Naive thymus-derived CD8-positive, alpha-beta T cell (primary cell): ENCODE data around the gene ATPAF2. TPM values are rescaled to one million over a fixed set of nuclear protein-coding genes. Genes with fewer than 3 reads are reported as not detected.

Experiments used
- ATAC-seq, 2 donors: fragments of 150-1000 bp; cut with Tn5 transposase in 1 of 2; sonication (Bioruptor Pico), chemical (Tn5 transposase) in 1 of 2; 1 replicate in 1 of 2; 2 replicates in 1 of 2; pipeline ENCODE4 v1.10.0; 2021; ENCODE audit warnings: mild to moderate bottlenecking in 2 of 2, moderate library complexity in 2 of 2
- POLR2A ChIA-PET: fragments of 350-600 bp; sonication (Branson Sonifier 250); formaldehyde crosslinking; loops from one replicate; lab custom pipeline; 2021; ENCODE audit warnings: antibody characterized with exemption; lab: Charles Lee
- DNase-seq, 10 donors: peaks; one replicate each; pipeline versions ENCODE4 v3.0.0 to v3.0.0-alpha.2; 2020 to 2022
- H3K27ac Mint-ChIP-seq, 10 donors: one replicate each; pipeline ENCODE4 v1.8.0; 2020 to 2022; ENCODE audit warnings: mild to moderate bottlenecking in 10 of 10, mixed read lengths in 10 of 10, moderate library complexity in 4 of 10, inconsistent platforms in 1 of 10
- H3K27me3 Mint-ChIP-seq, 5 donors: one replicate each; pipeline ENCODE4 v1.8.0; 2021 to 2022; ENCODE audit warnings: mixed read lengths in 5 of 5
- H3K36me3 Mint-ChIP-seq, 3 donors: one replicate each; pipeline ENCODE4 v1.8.0; 2020 to 2022; ENCODE audit warnings: mixed read lengths in 3 of 3, mild to moderate bottlenecking in 2 of 3, inconsistent platforms in 1 of 3
- H3K4me1 Mint-ChIP-seq, 4 donors: one replicate each; pipeline ENCODE4 v1.8.0; 2021 to 2022; ENCODE audit warnings: mixed read lengths in 4 of 4
- H3K4me3 Mint-ChIP-seq, 10 donors: one replicate each; pipeline ENCODE4 v1.8.0; 2020 to 2022; ENCODE audit warnings: mild to moderate bottlenecking in 10 of 10, mixed read lengths in 10 of 10, moderate library complexity in 6 of 10, inconsistent platforms in 1 of 10
- H3K9me3 Mint-ChIP-seq, 9 donors: one replicate each; pipeline ENCODE4 v1.8.0; 2020 to 2022; ENCODE audit warnings: mixed read lengths in 9 of 9, mild to moderate bottlenecking in 3 of 9, inconsistent platforms in 1 of 9, moderate library complexity in 1 of 9
- polyA plus RNA-seq, 3 donors: library from polyadenylated mRNA; unstranded; fragments of 300-500 nt; fragmentation: Illumina TruSeq; gene quantifications; one replicate each; pipeline ENCODE4 v1.2.3, GENCODE V29; 2021
- total RNA-seq, 8 experiments: library from RNA in 2 of 8; stranded (reverse) in 2 of 8; gene quantifications; one replicate each; pipeline ENCODE4 v1.2.3 and lab custom pipeline; 2021 to 2026

ATPAF2 gene
- total and polyA plus RNA-seq, 5 experiments from 2014 or later = 15.3 to 28.7 (median 21.8) TPM

DNA sequence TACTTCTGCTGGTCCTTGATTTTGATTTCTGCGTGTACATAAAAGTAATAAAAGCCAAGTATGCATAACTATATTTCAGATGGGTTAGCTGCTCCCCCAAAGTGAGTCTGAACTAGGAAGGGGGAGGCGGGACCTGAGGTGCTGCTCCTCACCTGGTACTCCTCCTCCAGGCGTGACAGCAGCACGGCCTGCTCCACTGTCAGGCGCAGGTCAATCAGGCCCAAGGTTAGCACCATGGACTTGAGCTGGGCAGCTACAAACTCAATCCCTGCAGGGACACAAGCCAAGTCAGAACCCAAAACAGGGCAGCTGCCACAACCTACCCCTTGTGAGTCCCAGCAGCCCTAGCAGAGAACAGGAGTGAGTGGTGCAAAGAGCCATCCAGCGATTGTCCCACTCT is 18.0 kb downstream of the ATPAF2 start:
- Mint-ChIP-seq H3K4me1 (peaks cover 3 to 10% (median 6%) of the 10 kb centered on the region in 4 donors), H3K36me3 (peaks cover 0 to 36% (median 6%) of the 10 kb centered on the region in 3 donors), H3K4me3 (no peak overlapping the region), H3K27ac (no peak overlapping the region), H3K9me3 (no peaks in the 10 kb centered on the region), H3K27me3 (no peaks in the 10 kb centered on the region)
- ATAC-seq = no peak
- DNase-seq = no peak
- POLR2A ChIA-PET = interaction anchor here (1.7 kb wide), 1 partner anchor 13 kb away, joined by 3 read pairs; no protein-coding TSS in a partner anchor

DNA sequence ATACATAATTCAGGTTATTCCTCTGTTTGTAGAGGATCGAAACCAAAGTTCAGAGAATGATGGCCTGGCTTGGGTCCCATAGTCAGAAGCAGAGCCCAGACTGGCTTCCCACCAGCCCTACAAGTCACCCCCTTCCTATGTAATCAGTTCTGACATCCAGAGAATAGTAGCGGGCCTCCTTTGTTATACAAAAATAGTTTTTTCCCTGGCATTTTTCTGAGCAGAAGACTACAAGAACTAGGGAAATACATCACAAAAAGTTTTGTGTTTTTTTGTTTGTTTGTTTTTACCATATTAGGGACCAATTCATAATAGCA is 19.2 kb downstream of the ATPAF2 start:
- DNase-seq (no peak), ATAC-seq (no peak)
- H3K9me3 Mint-ChIP-seq = no peaks in the 10 kb centered on the region
- POLR2A ChIA-PET = no interaction called here
- no peaks in the 10 kb centered on the region for H3K27me3 Mint-ChIP-seq
- H3K27ac Mint-ChIP-seq = peak overlapping the region in 1 of 10 donors; percentile 43
- peaks cover 0 to 40% (median 9%) of the 10 kb centered on the region in 3 donors for H3K36me3 Mint-ChIP-seq
- no peak overlapping the region for H3K4me3 Mint-ChIP-seq
- H3K4me1 Mint-ChIP-seq = peaks cover 0 to under 1% (median 0%) of the 10 kb centered on the region in 4 donors

DNA sequence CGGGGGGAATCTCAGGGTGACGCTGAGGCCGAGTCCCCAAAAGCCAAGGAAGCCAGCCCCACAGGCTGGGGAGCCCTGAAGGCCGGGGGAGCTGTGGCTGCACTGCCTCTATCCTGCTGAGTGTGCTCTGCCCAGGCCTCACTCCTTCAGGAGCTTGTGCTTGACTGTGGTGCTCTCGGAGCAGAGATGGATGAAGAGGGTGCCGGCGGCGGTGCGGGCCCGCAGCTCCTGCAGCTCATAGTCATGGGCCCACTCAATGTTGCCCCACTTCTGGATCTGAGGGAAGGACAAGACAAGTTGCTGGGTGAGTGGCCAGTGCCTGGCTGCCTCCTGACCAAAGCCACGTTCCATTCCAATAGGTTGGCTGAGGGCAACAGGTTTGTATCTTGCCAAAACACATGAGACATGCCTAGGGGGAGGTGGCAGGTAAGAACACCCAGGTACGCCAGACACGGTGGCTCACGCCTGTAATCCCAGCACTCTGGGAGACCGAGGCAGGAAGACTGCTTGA is 20.5 kb downstream of the ATPAF2 start:
- Mint-ChIP-seq H3K27ac (no peak overlapping the region), H3K9me3 (no peaks in the 10 kb centered on the region), H3K27me3 (no peaks in the 10 kb centered on the region), H3K36me3 (peaks cover 0 to 43% (median 10%) of the 10 kb centered on the region in 3 donors), H3K4me1 (no peaks in the 10 kb centered on the region), H3K4me3 (no peak overlapping the region)
- POLR2A ChIA-PET = interaction anchor here (0.6 kb wide), 1 partner anchor 15 kb away, joined by 3 read pairs; no protein-coding TSS in a partner anchor
- no peak for DNase-seq
- ATAC-seq = no peak

DNA sequence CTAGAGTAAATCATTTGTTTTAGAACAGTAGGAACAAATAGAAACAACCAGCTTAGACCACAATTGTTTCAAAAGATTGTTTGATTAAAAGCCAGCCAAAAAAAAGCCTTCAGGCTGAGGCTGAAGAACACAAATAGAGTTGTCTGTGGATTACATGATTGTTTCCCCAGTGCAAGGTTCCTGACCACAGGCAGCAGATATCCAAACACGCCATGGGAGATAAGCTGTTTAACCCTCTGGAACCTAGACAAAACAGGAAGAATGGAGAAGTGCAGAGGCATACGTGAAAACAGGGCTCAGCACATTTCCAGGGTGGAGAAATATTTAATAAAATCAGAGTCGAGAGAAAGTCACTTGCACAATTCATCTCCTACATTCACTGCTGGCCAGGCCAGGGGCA is 21.0 kb downstream of the ATPAF2 start:
- H3K27ac Mint-ChIP-seq = peak overlapping the region in 1 of 10 donors; percentile 61

DNA sequence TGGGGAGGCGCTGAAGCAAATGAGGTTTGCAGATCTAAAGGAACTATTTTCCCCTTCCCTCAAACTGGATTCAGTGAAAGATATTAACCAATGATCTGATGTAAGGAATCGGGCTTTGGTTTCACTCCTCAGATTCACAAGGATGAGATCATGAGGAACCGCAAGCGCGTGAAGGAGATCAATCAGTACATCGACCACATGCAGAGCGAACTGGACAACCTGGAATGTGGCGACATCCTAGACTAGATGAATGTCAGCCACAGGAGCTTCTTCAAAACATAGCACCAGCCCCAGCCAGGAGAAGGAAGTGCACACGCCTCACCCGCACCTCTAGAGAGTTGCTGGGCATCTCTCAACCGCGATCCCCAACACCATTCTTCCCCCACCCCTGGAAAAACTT is 22.5 kb downstream of the ATPAF2 start:
- Mint-ChIP-seq H3K27me3 (no peaks in the 10 kb centered on the region), H3K36me3 (peaks cover 0 to 55% (median 17%) of the 10 kb centered on the region in 3 donors), H3K9me3 (no peaks in the 10 kb centered on the region), H3K4me1 (no peaks in the 10 kb centered on the region), H3K27ac (peak overlapping the region in 1 of 10 donors; percentile 9), H3K4me3 (no peak overlapping the region)
- POLR2A ChIA-PET = interaction anchor here (0.6 to 0.7 kb wide), 2 partner anchors 66 to 345 kb away, joined by 3 to 4 read pairs; no protein-coding TSS in a partner anchor
- ATAC-seq (no peak), DNase-seq (no peak)

More for the DNA sequence above, 21.0 kb downstream of the ATPAF2 start:
- Mint-ChIP-seq H3K27me3 (no peaks in the 10 kb centered on the region), H3K4me1 (no peaks in the 10 kb centered on the region), H3K9me3 (no peaks in the 10 kb centered on the region), H3K4me3 (no peak overlapping the region), H3K36me3 (peaks cover 0 to 48% (median 12%) of the 10 kb centered on the region in 3 donors)
- no peak for ATAC-seq
- POLR2A ChIA-PET = no interaction called here
- no peak for DNase-seq

DNA sequence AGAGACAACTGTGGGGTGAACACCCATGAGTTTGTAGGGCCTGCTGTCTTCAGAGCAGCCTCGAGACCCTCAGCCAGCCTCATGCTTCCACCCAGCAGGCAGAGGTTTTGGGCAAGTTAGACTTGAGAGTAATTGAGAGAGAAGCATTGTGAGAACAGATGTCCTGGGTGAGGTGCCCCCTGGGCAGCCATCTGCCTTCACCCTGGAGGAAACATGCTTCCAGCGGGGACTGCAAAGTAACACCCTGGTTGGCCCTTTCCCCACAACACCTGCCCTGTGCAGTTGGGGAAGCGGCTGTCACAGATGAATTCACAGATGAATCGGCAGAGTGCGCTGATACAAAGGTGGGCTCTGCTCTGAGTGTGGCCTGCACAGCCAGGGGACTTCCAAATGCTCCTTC is 23.4 kb downstream of the ATPAF2 start:
- H3K4me3 Mint-ChIP-seq = no peak overlapping the region
- ATAC-seq = no peak
- H3K27ac Mint-ChIP-seq = no peak overlapping the region
- no peaks in the 10 kb centered on the region for H3K27me3 Mint-ChIP-seq
- no peaks in the 10 kb centered on the region for H3K4me1 Mint-ChIP-seq
- POLR2A ChIA-PET = no interaction called here
- DNase-seq = no peak
- H3K36me3 Mint-ChIP-seq = peaks cover 0 to 57% (median 17%) of the 10 kb centered on the region in 3 donors
- no peaks in the 10 kb centered on the region for H3K9me3 Mint-ChIP-seq

DNA sequence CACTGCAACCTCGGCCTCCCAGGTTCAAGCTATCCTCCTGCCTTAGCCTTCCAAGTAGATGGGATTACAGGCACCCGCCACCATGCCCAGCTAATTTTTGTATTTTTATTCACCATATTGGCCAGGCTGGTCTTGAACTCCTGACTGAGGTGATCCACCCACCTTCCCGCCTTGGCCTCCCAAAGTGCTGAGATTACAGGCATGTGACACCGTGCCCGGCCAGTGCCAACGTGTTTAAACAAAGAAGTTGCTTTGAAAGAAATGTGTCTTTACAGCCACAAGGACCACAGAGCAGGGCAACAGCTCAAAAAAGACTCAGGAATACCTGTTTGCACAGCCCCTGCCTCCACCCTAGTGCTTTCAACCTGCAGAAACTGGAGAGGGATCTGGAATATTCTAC is 25.0 kb downstream of the ATPAF2 start:
- H3K9me3 Mint-ChIP-seq = no peaks in the 10 kb centered on the region
- ATAC-seq (no peak), DNase-seq (no peak)
- H3K4me3 Mint-ChIP-seq = no peak overlapping the region
- POLR2A ChIA-PET = interaction anchor here (0.7 kb wide), 2 partner anchors 172 to 316 kb away, joined by 5 read pairs; no protein-coding TSS in a partner anchor
- no peak overlapping the region for H3K27ac Mint-ChIP-seq
- H3K36me3 Mint-ChIP-seq = peaks cover 0 to 64% (median 18%) of the 10 kb centered on the region in 3 donors
- H3K4me1 Mint-ChIP-seq = no peaks in the 10 kb centered on the region
- no peaks in the 10 kb centered on the region for H3K27me3 Mint-ChIP-seq

DNA sequence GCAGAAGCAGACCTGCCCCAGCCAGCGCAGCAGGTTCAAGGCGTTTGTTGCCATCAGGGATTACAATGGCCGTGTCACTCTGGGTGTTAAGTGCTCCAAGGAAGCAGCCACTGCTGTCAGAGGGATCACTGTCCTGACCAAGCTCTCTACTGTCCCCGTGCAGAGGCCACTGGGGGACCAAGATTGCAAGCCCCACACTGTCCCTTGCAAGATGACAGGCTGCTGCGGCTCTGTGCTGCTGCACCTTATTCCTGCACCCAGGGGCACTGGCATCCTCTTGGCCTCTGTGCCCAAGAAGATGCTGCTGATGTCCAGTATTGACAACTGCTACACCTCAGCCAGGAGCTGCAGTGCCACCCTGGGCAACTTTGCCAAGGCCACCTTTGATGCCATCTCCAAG is 27.7 kb downstream of the ATPAF2 start:
- Mint-ChIP-seq H3K4me1 (peaks cover 0 to 7% (median 0%) of the 10 kb centered on the region in 4 donors), H3K9me3 (no peaks in the 10 kb centered on the region), H3K27ac (no peak overlapping the region), H3K27me3 (no peaks in the 10 kb centered on the region), H3K36me3 (peaks cover 0 to 66% (median 18%) of the 10 kb centered on the region in 3 donors), H3K4me3 (no peak overlapping the region)
- DNase-seq (no peak), ATAC-seq (no peak)
- POLR2A ChIA-PET = no interaction called here

DNA sequence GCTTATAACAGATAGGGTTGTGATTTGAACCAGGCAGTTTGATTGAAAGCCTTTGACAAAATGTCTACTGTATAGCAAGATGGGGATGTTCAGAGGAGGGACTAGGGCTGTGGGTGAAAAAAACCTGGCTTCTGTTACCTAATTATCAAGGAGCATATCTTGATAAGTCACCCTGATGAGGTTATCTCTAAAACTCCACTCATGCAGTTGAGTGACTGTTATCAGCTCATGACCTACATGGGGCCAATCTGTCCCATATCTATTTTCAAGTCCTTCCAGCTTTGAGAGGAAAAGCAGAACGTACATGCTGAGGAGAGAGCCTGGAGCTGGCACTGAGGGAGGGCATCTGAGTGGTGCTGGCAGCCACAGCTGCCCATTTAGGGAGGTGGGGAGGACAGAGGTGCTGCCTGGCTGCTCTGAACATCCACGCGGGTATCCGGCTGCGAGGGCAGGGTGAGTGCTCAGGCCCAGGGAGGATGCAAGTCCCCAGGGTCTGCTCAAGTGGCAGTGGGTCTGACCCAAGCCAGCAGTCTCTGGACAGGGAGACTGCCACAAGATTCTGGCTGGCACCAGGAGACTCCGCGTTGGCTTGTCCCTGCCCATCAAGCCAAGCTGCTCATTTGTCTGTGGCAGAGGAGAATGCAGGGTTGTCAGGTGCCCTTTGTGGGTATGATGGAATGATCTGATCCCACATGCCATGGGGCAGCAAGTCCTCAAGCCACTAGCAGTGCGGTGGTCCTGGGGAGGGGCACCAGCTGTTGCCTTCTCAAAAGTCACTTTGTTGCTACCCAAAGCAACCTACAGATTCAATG is 29.2 kb downstream of the ATPAF2 start:
- H3K4me1 Mint-ChIP-seq = peaks cover 0 to 7% (median 0%) of the 10 kb centered on the region in 4 donors
- H3K27me3 Mint-ChIP-seq = no peaks in the 10 kb centered on the region
- POLR2A ChIA-PET = no interaction called here
- no peaks in the 10 kb centered on the region for H3K9me3 Mint-ChIP-seq
- no peak overlapping the region for H3K4me3 Mint-ChIP-seq
- peaks cover 0 to 56% (median 13%) of the 10 kb centered on the region in 3 donors for H3K36me3 Mint-ChIP-seq
- no peak for ATAC-seq
- DNase-seq = no peak
- no peak overlapping the region for H3K27ac Mint-ChIP-seq

DNA sequence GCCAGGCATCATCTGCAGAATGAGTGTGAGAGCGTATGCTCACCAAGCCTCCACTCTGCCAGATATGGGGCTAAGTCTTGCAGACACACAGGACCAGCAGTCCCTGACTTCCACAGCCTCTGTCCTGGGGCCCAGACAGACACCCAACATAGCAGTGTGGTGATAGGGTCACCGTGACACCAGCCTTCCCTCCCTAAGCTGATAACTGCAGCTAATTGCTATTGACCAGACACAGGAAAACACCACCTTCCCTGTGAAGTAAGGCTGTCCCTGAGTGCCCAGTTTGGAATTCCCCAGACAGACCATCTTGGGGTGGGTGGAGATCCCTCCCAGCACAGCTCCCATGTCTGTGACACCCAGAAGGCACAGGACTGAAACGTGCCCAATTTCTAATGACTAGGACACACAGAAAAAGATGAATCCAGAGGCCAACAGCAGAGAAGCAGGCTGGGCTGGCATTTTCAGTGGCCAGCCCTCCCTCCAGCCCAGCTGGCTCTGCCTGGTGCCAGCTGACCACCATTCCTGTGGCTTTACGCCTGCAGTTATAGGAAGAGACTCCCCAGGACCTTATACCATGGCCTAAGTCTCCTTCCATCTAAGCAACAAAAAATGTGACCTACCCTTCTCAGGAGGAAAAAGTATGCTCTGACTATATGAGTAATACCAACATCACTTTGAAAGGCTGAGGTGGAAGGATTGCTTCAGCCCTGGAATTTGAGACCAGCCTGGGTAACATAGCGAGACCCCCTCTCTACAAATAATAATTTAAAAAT is 30.3 kb downstream of the ATPAF2 start:
- POLR2A ChIA-PET = interaction anchor here (0.6 kb wide), 1 partner anchor 65 kb away, joined by 4 read pairs; no protein-coding TSS in a partner anchor
- Mint-ChIP-seq H3K27ac (peak overlapping the region in 1 of 10 donors; percentile 0), H3K4me1 (peaks cover 0 to 7% (median 0%) of the 10 kb centered on the region in 4 donors), H3K36me3 (peaks cover 0 to 51% (median 13%) of the 10 kb centered on the region in 3 donors), H3K27me3 (no peaks in the 10 kb centered on the region), H3K4me3 (no peak overlapping the region), H3K9me3 (no peaks in the 10 kb centered on the region)
- no peak for DNase-seq
- ATAC-seq = no peak

DNA sequence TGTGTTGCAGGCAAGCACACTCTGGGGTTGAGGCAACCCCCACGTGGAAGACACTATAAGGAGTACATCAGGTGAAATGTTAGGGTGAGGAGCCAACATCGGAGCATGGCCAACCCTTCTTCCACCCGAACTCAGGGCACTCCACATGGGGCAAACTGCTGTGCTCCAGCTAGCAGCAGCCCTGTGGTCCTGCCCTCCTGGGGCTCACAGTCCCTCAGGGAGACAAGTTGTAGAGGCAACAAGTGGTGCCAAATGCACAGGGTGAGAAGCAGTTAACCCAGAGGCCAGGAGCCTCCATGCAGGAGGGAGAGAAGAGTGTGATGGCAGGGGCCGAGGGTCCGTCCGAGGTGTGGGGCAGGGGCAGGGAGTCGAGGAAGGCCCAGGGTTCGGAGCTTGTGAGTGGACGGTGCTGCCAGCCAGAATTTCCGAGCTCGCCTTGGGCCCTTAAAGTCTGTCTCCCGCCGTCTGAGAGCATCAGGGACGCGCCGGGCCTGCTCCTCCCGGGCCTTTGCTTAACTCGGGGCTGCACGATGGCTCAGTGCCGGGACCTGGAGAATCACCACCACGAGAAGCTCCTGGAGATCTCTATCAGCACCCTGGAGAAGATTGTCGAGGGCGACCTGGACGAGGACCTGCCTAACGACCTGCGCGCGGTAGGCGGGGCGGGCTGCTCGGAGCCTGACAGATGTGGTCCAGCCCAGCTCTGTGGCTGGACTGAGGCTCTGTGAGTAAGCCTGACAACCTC is 32.3 kb downstream of the ATPAF2 start:
- Mint-ChIP-seq H3K9me3 (no peaks in the 10 kb centered on the region), H3K36me3 (peaks cover 0 to 32% (median 5%) of the 10 kb centered on the region in 3 donors), H3K27ac (peak overlapping the region in 3 of 10 donors; percentile 9 to 48 (median 46)), H3K4me3 (peak overlapping the region in 1 of 10 donors; percentile 26), H3K27me3 (no peaks in the 10 kb centered on the region), H3K4me1 (peaks cover 0 to 7% (median 0%) of the 10 kb centered on the region in 4 donors)
- ATAC-seq (no peak), DNase-seq (no peak)
- POLR2A ChIA-PET = no interaction called here

DNA sequence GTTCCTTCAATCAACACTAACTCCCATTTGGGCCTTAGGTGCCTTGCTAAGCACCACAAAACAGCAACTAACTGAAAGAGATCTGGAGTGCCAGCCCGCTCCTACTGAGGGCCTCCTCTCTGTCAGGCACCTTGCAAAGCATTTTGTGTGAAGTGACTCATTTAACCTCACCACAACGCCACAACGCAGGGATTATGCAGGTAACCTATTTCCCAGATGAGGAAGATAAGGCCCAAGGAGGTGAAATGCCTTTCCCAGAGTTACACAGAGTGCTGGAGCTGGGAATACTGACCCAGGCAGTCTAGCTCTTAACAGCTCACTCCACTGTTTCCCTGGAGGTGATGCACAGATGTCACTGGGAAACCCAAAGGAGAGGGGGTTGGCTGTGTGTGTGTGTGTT is 33.5 kb downstream of the ATPAF2 start:
- ATAC-seq = no peak
- Mint-ChIP-seq H3K4me1 (peaks cover 0 to 7% (median 0%) of the 10 kb centered on the region in 4 donors), H3K9me3 (no peaks in the 10 kb centered on the region), H3K27ac (peak overlapping the region in 3 of 10 donors; percentile 9 to 29 (median 10)), H3K27me3 (no peaks in the 10 kb centered on the region), H3K36me3 (peaks cover 0 to 24% (median 5%) of the 10 kb centered on the region in 3 donors), H3K4me3 (no peak overlapping the region)
- POLR2A ChIA-PET = no interaction called here
- DNase-seq = no peak
